K562 (cell line): ENCODE data around the gene NPFFR1.

ENCODE experiments used
- CEBPZ ChIP-seq: fragments of 150-350 bp; IDR thresholded peaks from 2 replicates; pipeline ENCODE4 v1.6.1; 2014; ENCODE audit warnings: low read depth, mild to moderate bottlenecking, low read length, borderline replicate concordance
- CTCF ChIP-seq, 3 experiments: IDR thresholded peaks in 2 of 3; conservative IDR thresholded peaks in 1 of 3; 2 replicates each; pipeline ENCODE4 v1.5.1; 2011 to 2012; ENCODE audit warnings: low read length in 3 of 3, mild to moderate bottlenecking in 3 of 3, control low read depth in 2 of 3, improper control_type of control experiment in 1 of 3, inconsistent platforms in 1 of 3, low read depth in 1 of 3, mixed read lengths in 1 of 3, moderate library complexity in 1 of 3; ENCODE audit not compliant: insufficient read depth in 2 of 3
- FOXM1 ChIP-seq, 2 experiments: fragments of 450-650 bp in 1 of 2; sonication (generic) in 1 of 2; formaldehyde crosslinking in 1 of 2; IDR thresholded peaks; 2 replicates each; pipeline versions ENCODE4 v1.6.1 to v1.9.0; 2017 to 2022; ENCODE audit warnings: low read depth in 2 of 2, mild to moderate bottlenecking in 2 of 2, missing genetic modification reagents in 1 of 2, moderate library complexity in 1 of 2
- KDM1A ChIP-seq, 2 experiments: fragments of 450-650 bp; IDR thresholded peaks; 2 replicates each; pipeline ENCODE4 v1.6.1; 2016; ENCODE audit warnings: mild to moderate bottlenecking in 2 of 2
- KLF10 ChIP-seq: fragments of 250-450 bp; sonication (Bioruptor Pico); IDR thresholded peaks from 2 replicates; pipeline ENCODE4 v1.6.1; 2021; ENCODE audit warnings: matching md5 sums
- NR2F6 ChIP-seq: fragments of 450-650 bp; formaldehyde crosslinking; IDR thresholded peaks from 2 replicates; pipeline ENCODE4 v1.4.0; 2020; ENCODE audit warnings: mild to moderate bottlenecking
- PHB ChIP-seq: fragments of 250-450 bp; sonication (Bioruptor Pico); IDR thresholded peaks from 2 replicates; pipeline ENCODE4 v1.5.0; 2021
- POLR2A ChIP-seq: fragments of 450-650 bp; conservative IDR thresholded peaks from 2 replicates; pipeline ENCODE4 v1.6.1; 2016
- PURB ChIP-seq: sonication (generic); formaldehyde crosslinking; IDR thresholded peaks from 2 replicates; pipeline ENCODE4 v1.9.0; 2021; ENCODE audit warnings: low read depth, mild to moderate bottlenecking, missing genetic modification reagents
- SOX6 ChIP-seq: fragments of 450-650 bp; IDR thresholded peaks from 2 replicates; pipeline ENCODE4 v1.6.1; 2014; ENCODE audit warnings: mild to moderate bottlenecking
- TAF1 ChIP-seq: IDR thresholded peaks from 2 replicates; pipeline ENCODE4 v1.6.1; 2011; ENCODE audit warnings: mild to moderate bottlenecking, low read length, moderate library complexity; ENCODE audit not compliant: insufficient read depth, control insufficient read depth, severe bottlenecking; ENCODE audit errors: extremely low read depth
- ZC3H11A ChIP-seq: IDR thresholded peaks from 2 replicates; pipeline ENCODE4 v1.6.1; 2012; ENCODE audit warnings: low read depth, low read length, improper control_type of control experiment
- TF ChIP-seq, protein P1 (sequence below), 2 experiments: fragments of 450-650 bp; formaldehyde crosslinking in 1 of 2; IDR thresholded peaks; 2 replicates each; pipeline versions ENCODE4 v1.4.0 to v1.6.1; 2014 to 2020; ENCODE audit warnings: mild to moderate bottlenecking in 2 of 2, borderline replicate concordance in 1 of 2, low read depth in 1 of 2

GRCh38 chr10:70256463-70256862, 27.3 kb downstream of the NPFFR1 start:
- TF ChIP-seq TAF1 (no peak), POLR2A (no peak), KDM1A (IDR thresholded peaks at IDR 0.05) (no peak), CEBPZ (no peak), PHB (CRISPR knock-in tag) (no peak), KLF10 (no peak), PURB (no peak), ZC3H11A (no peak), NR2F6 (CRISPR knock-in tag) (no peak), FOXM1 (IDR thresholded peaks at IDR 0.05; ENCODE audit: low read depth) (no peak), FOXM1 (CRISPR knock-in tag; IDR thresholded peaks at IDR 0.05; ENCODE audit: low read depth) (no peak), CTCF (IDR thresholded peaks at IDR 0.05 in 2 of 3, conservative IDR thresholded peaks at IDR 0.05 in 1 of 3; ENCODE audit: insufficient read depth in 2 of 3, low read depth in 1 of 3, low read length in 3 of 3) (no peak), SOX6 (no peak)
- TF ChIP-seq, protein P1, sequence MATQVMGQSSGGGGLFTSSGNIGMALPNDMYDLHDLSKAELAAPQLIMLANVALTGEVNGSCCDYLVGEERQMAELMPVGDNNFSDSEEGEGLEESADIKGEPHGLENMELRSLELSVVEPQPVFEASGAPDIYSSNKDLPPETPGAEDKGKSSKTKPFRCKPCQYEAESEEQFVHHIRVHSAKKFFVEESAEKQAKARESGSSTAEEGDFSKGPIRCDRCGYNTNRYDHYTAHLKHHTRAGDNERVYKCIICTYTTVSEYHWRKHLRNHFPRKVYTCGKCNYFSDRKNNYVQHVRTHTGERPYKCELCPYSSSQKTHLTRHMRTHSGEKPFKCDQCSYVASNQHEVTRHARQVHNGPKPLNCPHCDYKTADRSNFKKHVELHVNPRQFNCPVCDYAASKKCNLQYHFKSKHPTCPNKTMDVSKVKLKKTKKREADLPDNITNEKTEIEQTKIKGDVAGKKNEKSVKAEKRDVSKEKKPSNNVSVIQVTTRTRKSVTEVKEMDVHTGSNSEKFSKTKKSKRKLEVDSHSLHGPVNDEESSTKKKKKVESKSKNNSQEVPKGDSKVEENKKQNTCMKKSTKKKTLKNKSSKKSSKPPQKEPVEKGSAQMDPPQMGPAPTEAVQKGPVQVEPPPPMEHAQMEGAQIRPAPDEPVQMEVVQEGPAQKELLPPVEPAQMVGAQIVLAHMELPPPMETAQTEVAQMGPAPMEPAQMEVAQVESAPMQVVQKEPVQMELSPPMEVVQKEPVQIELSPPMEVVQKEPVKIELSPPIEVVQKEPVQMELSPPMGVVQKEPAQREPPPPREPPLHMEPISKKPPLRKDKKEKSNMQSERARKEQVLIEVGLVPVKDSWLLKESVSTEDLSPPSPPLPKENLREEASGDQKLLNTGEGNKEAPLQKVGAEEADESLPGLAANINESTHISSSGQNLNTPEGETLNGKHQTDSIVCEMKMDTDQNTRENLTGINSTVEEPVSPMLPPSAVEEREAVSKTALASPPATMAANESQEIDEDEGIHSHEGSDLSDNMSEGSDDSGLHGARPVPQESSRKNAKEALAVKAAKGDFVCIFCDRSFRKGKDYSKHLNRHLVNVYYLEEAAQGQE (IDR thresholded peaks at IDR 0.05; ENCODE audit: borderline replicate concordance): no peak
- TF ChIP-seq, protein P1 (CRISPR knock-in tag; IDR thresholded peaks at IDR 0.05; ENCODE audit: low read depth): no peak
